Endothelial cell of umbilical vein (primary cell): ENCODE data around the gene MST1. TPM values are rescaled to one million over a fixed set of nuclear protein-coding genes. Genes with fewer than 3 reads are reported as not detected.

Source experiments
- BruUV-seq: library from RNA; stranded (reverse); fragments of 400-500 nt; replicated peaks from 2 replicates; lab custom pipeline; 2021; lab: Mats Ljungman, UMichigan
- CTCF ChIA-PET: fragments of 300-600, 350-600 bp; sonication (Branson Sonifier 250); formaldehyde crosslinking; loops from one replicate; lab custom pipeline; 2021; ENCODE audit warnings: antibody characterized with exemption, inconsistent platforms; lab: Charles Lee
- POLR2A ChIA-PET: fragments of 300-600, 350-600 bp; sonication (Branson Sonifier 250); formaldehyde crosslinking; loops from one replicate; lab custom pipeline; 2021; ENCODE audit warnings: antibody characterized with exemption, inconsistent platforms; lab: Charles Lee
- DNase-seq: peaks from one replicate; pipeline ENCODE4 v3.0.0-alpha.2; 2011; ENCODE audit warnings: low read depth, low spot score
- FAIRE-seq: peaks from 2 replicates; lab custom pipeline; 2011; peaks lifted over from hg19 to GRCh38; lab: Jason Lieb, UNC
- H2AFZ ChIP-seq: 2 replicates; pipeline ENCODE4 v1.6.0; 2012; ENCODE audit warnings: low read depth, low read length, control low read depth, inconsistent platforms
- H3K27ac ChIP-seq: 2 replicates; pipeline ENCODE4 v1.5.1; 2011; ENCODE audit warnings: low read depth, mild to moderate bottlenecking, control low read depth, low read length, moderate library complexity; ENCODE audit not compliant: insufficient read depth
- H3K27me3 ChIP-seq, 2 experiments: 2 replicates each; pipeline versions ENCODE4 v1.6.0 to v1.6.1; 2011; ENCODE audit warnings: low read length in 2 of 2, mixed read lengths in 1 of 2; ENCODE audit not compliant: control insufficient read depth in 2 of 2, insufficient read depth in 2 of 2
- H3K36me3 ChIP-seq, 2 experiments: 2 replicates in 1 of 2; 3 replicates in 1 of 2; pipeline ENCODE4 v1.5.1; 2011; ENCODE audit warnings: low read length in 2 of 2, mild to moderate bottlenecking in 1 of 2, moderate library complexity in 1 of 2; ENCODE audit not compliant: control insufficient read depth in 2 of 2, insufficient read depth in 2 of 2; ENCODE audit errors: extremely low read depth in 1 of 2
- H3K4me1 ChIP-seq: 3 replicates; pipeline ENCODE4 v1.5.1; 2011; ENCODE audit warnings: mild to moderate bottlenecking, low read length; ENCODE audit not compliant: control insufficient read depth, insufficient read depth; ENCODE audit errors: extremely low read depth
- H3K4me2 ChIP-seq: 2 replicates; pipeline ENCODE4 v1.6.1; 2011; ENCODE audit warnings: low read length, control low read depth, mixed read lengths; ENCODE audit not compliant: insufficient read depth
- H3K4me3 ChIP-seq, 3 experiments: fragments of 200-600 bp in 1 of 3; sonication (generic), shearing (Covaris generic) in 1 of 3; replicated peaks in 1 of 3; 2 replicates each; pipeline ENCODE4 v1.5.1; 2011 to 2016; ENCODE audit warnings: control low read depth in 3 of 3, low read length in 3 of 3, mild to moderate bottlenecking in 2 of 3, inconsistent platforms in 1 of 3, low read depth in 1 of 3, moderate library complexity in 1 of 3; ENCODE audit not compliant: insufficient read depth in 1 of 3
- H3K79me2 ChIP-seq: 2 replicates; pipeline ENCODE4 v1.6.0; 2012; ENCODE audit warnings: low read length, inconsistent platforms; ENCODE audit not compliant: control insufficient read depth, insufficient read depth
- H3K9ac ChIP-seq: replicated peaks from 2 replicates; pipeline ENCODE3; 2011; ENCODE audit warnings: low read length, control low read depth; ENCODE audit not compliant: insufficient read depth; ENCODE audit errors: extremely low read depth
- H3K9me1 ChIP-seq: replicated peaks from 3 replicates; pipeline ENCODE4 v1.6.0; 2011; ENCODE audit warnings: mild to moderate bottlenecking, low read length; ENCODE audit not compliant: control insufficient read depth, insufficient read depth; ENCODE audit errors: extremely low read depth
- H3K9me3 ChIP-seq: replicated peaks from 2 replicates; pipeline ENCODE4 v1.5.1; 2012; ENCODE audit warnings: low read length, inconsistent platforms; ENCODE audit not compliant: control insufficient read depth, insufficient read depth
- H4K20me1 ChIP-seq: replicated peaks from 2 replicates; pipeline ENCODE3; 2011; ENCODE audit warnings: mild to moderate bottlenecking, low read length; ENCODE audit not compliant: control insufficient read depth, insufficient read depth; ENCODE audit errors: extremely low read depth
- CTCF ChIP-seq, 2 donors: IDR thresholded peaks; 1 replicate in 1 of 2; 2 replicates in 1 of 2; pipeline ENCODE4 v1.5.1; 2011; ENCODE audit warnings: low read length in 2 of 2, mild to moderate bottlenecking in 2 of 2, moderate library complexity in 2 of 2, control low read depth in 1 of 2, inconsistent platforms in 1 of 2, low read depth in 1 of 2; ENCODE audit not compliant: insufficient read depth in 1 of 2; ENCODE audit errors: extremely low read depth in 1 of 2
- EZH2 ChIP-seq: IDR thresholded peaks from 2 replicates; pipeline ENCODE4 v1.6.1; 2012; ENCODE audit warnings: borderline replicate concordance, low read depth, mild to moderate bottlenecking, moderate library complexity, low read length, inconsistent platforms; ENCODE audit not compliant: severe bottlenecking
- FOS ChIP-seq: IDR thresholded peaks from 2 replicates; pipeline ENCODE4 v1.6.1; 2011; ENCODE audit warnings: mild to moderate bottlenecking, low read length, moderate library complexity, borderline replicate concordance; ENCODE audit not compliant: insufficient read depth
- GATA2 ChIP-seq: IDR thresholded peaks from 2 replicates; pipeline ENCODE4 v1.7.0; 2011; ENCODE audit warnings: low read depth, mild to moderate bottlenecking, moderate library complexity, mixed read lengths, low read length; ENCODE audit not compliant: insufficient read length, insufficient read depth
- JUN ChIP-seq: IDR thresholded peaks from 2 replicates; pipeline ENCODE4 v1.6.1; 2011; ENCODE audit warnings: borderline replicate concordance, low read depth; ENCODE audit not compliant: insufficient read length, insufficient read depth
- MAX ChIP-seq: IDR thresholded peaks from 2 replicates; pipeline ENCODE4 v1.6.1; 2011; ENCODE audit not compliant: insufficient read depth, insufficient read length
- MYC ChIP-seq: IDR thresholded peaks from one replicate; pipeline ENCODE4 v1.6.1; 2011; ENCODE audit warnings: mild to moderate bottlenecking, low read depth, low read length
- POLR2A ChIP-seq: IDR thresholded peaks from 2 replicates; pipeline ENCODE4 v1.6.1; 2012; ENCODE audit warnings: low read depth, mild to moderate bottlenecking, control low read depth, low read length
- POLR2AphosphoS5 ChIP-seq: IDR thresholded peaks from 2 replicates; pipeline ENCODE4 v1.6.1; 2012; ENCODE audit warnings: low read depth, mild to moderate bottlenecking, control low read depth, low read length, moderate library complexity; ENCODE audit not compliant: insufficient read depth
- dilution Hi-C: fragments of 300-500 bp; cut with MboI; formaldehyde crosslinking; loops from one replicate; pipeline ENCODE4 v1.15.0; 2019; ENCODE audit warnings: low sequenced_read_pairs; ENCODE audit not compliant: extremely low pct_ligation_motif_present
- intact Hi-C: fragments of 100-400 bp; cut with micrococcal nuclease; formaldehyde crosslinking; loops from one replicate; pipeline ENCODE4 v1.10.0; 2022
- polyA plus RNA-seq, 4 experiments: library from polyadenylated mRNA; depleted of rRNA in 3 of 4; stranded (reverse) in 3 of 4; unstranded in 1 of 4; fragments of >200 nt; gene quantifications; 2 replicates each; pipeline versions ENCODE4 v1.2.1 to v1.2.3, GENCODE V29; 2011 to 2012; ENCODE audit warnings: missing spikeins in 1 of 4
- total RNA-seq: library from RNA; stranded (reverse); gene quantifications from 2 replicates; pipeline ENCODE4 v1.2.3, GENCODE V29; 2021

The MST1 gene
- total and polyA plus RNA-seq, 2 donors (not counting 3 experiments of a cell fraction or from before 2014, with no cell fraction given), result 6.1 to 17.5 TPM

DNA sequence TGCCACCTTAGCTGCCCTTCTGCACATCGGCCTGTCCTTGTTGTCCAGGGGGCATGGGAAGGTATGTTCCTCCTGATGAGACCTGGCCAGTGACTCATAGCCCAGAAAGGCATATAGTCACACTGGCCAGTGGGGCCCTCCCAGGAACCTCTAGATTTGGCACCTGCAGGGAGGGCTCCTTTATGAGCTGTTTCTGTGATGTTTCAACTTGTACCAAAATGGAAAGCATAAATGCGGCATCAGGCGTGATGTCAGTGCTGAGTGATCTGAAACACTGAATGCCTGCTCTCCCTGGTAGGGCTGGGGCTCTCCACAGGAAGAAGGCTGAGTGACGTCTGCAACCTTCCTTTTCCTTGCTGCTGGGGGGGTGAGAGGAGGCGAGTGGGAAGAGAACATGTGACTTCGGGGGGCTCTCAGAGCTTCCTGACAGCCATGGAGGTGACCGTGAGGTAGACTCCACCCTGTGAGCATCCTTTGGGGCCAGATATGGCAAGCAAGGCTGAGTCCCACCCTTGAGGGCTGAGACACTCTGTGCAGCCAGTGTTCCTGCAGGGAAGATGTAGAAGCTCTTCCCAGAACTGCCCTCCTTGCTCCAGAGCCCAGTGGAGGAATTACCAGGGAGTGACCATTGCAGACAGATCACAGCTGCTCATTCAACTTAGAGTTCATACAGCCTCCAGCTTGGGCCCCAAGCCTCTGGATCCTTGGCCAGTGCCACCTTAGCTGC, 52.2 kb downstream of the MST1 start:
- dilution Hi-C loops (no loop called here), intact Hi-C loops (no loop called here)
- no peak for TF ChIP-seq FOS
- TF ChIP-seq MAX, result no peak
- no peak for TF ChIP-seq POLR2AphosphoS5
- TF ChIP-seq MYC, result no peak
- no peak for TF ChIP-seq JUN
- TF ChIP-seq CTCF (IDR thresholded peaks at IDR 0.05; ENCODE audit: extremely low read depth in 1 of 2, insufficient read depth in 1 of 2, low read depth in 1 of 2, low read length in 2 of 2), result no peak
- no peak for TF ChIP-seq EZH2
- TF ChIP-seq POLR2A, result no peak
- no peak for TF ChIP-seq GATA2
- FAIRE-seq, result no peak
- BruUV-seq, result no TSS peak
- Histone ChIP-seq H3K9me3 (no peaks in the 10 kb centered on the region), H3K4me3 (no peak overlapping the region), H3K27me3 (peaks cover 0 to 2% of the 10 kb centered on the region in 2 experiments), H3K4me2 (no peak overlapping the region), H3K4me1 (no peaks in the 10 kb centered on the region), H3K36me3 (no peaks in the 10 kb centered on the region), H4K20me1 (no peaks in the 10 kb centered on the region), H3K27ac (no peak overlapping the region), H3K9me1 (no peaks in the 10 kb centered on the region), H2AFZ (no peak overlapping the region), H3K79me2 (no peaks in the 10 kb centered on the region), H3K9ac (no peak overlapping the region)
- no peak for DNase-seq
- POLR2A ChIA-PET, result no interaction called here
- CTCF ChIA-PET, result interaction anchor here (1.0 kb wide), 1 partner anchor 97 kb away, joined by 4 read pairs; no protein-coding TSS in a partner anchor
